ENCODE results near the gene RILPL1. TPM values are rescaled to one million over a fixed set of nuclear protein-coding genes. Genes with fewer than 3 reads are reported as not detected.
"Not testable (repeated sequence)": the region's sequence is repeated elsewhere in the genome, so short reads cannot be mapped to it uniquely, and the experiment has no call there.

The RILPL1 gene
- total RNA-seq, 1 donor from 2014 or later = 7.9 TPM

GRCh38 chr12:123572391-123572790, 38.9 kb upstream of the RILPL1 start:
- Histone ChIP-seq H3K27me3 (ENCODE audit: control insufficient read depth, insufficient read depth, low read length) (no peaks in the 10 kb centered on the region), H3K36me3 (ENCODE audit: control insufficient read depth, insufficient read depth, low read length) (no peaks in the 10 kb centered on the region), H3K4me3 (ENCODE audit: low read depth, low read length) (no peak overlapping the region)
- no peak for FAIRE-seq
- TF ChIP-seq CTCF (IDR thresholded peaks at IDR 0.05; ENCODE audit: insufficient read depth, low read length, severe bottlenecking) = no peak
- no peak for DNase-seq (ENCODE audit: low read depth)

- DNase-seq (ENCODE audit: low read depth) (peak; percentile 79), FAIRE-seq (peak; percentile 47)
- TF ChIP-seq CTCF (IDR thresholded peaks at IDR 0.05; ENCODE audit: insufficient read depth, low read length, severe bottlenecking) = no peak
- Histone ChIP-seq H3K4me3 (ENCODE audit: low read depth, low read length) (no peak overlapping the region), H3K27me3 (ENCODE audit: control insufficient read depth, insufficient read depth, low read length) (no peaks in the 10 kb centered on the region), H3K36me3 (ENCODE audit: control insufficient read depth, insufficient read depth, low read length) (no peaks in the 10 kb centered on the region)
Measured at GRCh38 chr12:123571343-123571813, 37.9 kb upstream of the RILPL1 start.

GRCh38 chr12:123559468-123559867, 25.9 kb upstream of the RILPL1 start:
- DNase-seq (ENCODE audit: low read depth) (no peak), FAIRE-seq (no peak)
- H3K4me3 ChIP-seq (ENCODE audit: low read depth, low read length) = no peak overlapping the region
- no peaks in the 10 kb centered on the region for H3K36me3 ChIP-seq (ENCODE audit: control insufficient read depth, insufficient read depth, low read length)
- H3K27me3 ChIP-seq (ENCODE audit: control insufficient read depth, insufficient read depth, low read length) = no peaks in the 10 kb centered on the region
- no peak for TF ChIP-seq CTCF (IDR thresholded peaks at IDR 0.05; ENCODE audit: insufficient read depth, low read length, severe bottlenecking)

GRCh38 chr12:123558487-123558886, 25.0 kb upstream of the RILPL1 start:
- not testable (repeated sequence) for FAIRE-seq

GRCh38 chr12:123554843-123555242, 21.3 kb upstream of the RILPL1 start:
- not testable (repeated sequence) for H3K27me3 ChIP-seq (ENCODE audit: control insufficient read depth, insufficient read depth, low read length); DNase-seq (ENCODE audit: low read depth); H3K36me3 ChIP-seq (ENCODE audit: control insufficient read depth, insufficient read depth, low read length); FAIRE-seq; H3K4me3 ChIP-seq (ENCODE audit: low read depth, low read length)

More at GRCh38 chr12:123558487-123558886, 25.0 kb upstream of the RILPL1 start:
- DNase-seq (ENCODE audit: low read depth); H3K4me3 ChIP-seq (ENCODE audit: low read depth, low read length); H3K36me3 ChIP-seq (ENCODE audit: control insufficient read depth, insufficient read depth, low read length); H3K27me3 ChIP-seq (ENCODE audit: control insufficient read depth, insufficient read depth, low read length): not testable (repeated sequence)

- not testable (repeated sequence) for DNase-seq (ENCODE audit: low read depth); H3K4me3 ChIP-seq (ENCODE audit: low read depth, low read length); H3K27me3 ChIP-seq (ENCODE audit: control insufficient read depth, insufficient read depth, low read length); H3K36me3 ChIP-seq (ENCODE audit: control insufficient read depth, insufficient read depth, low read length); FAIRE-seq
Measured at GRCh38 chr12:123554136-123554535, 20.6 kb upstream of the RILPL1 start.

GRCh38 chr12:123550700-123551099, 17.2 kb upstream of the RILPL1 start:
- no peak for FAIRE-seq
- no peak for DNase-seq (ENCODE audit: low read depth)
- Histone ChIP-seq H3K27me3 (ENCODE audit: control insufficient read depth, insufficient read depth, low read length) (no peaks in the 10 kb centered on the region), H3K36me3 (ENCODE audit: control insufficient read depth, insufficient read depth, low read length) (no peaks in the 10 kb centered on the region), H3K4me3 (ENCODE audit: low read depth, low read length) (no peak overlapping the region)
- TF ChIP-seq CTCF (IDR thresholded peaks at IDR 0.05; ENCODE audit: insufficient read depth, low read length, severe bottlenecking) = no peak
